AG09309 (cell line): ENCODE data around the gene CAPSL.

Experiments
- DNase-seq: peaks from one replicate; pipeline ENCODE4 v3.0.0-alpha.2; 2010; ENCODE audit warnings: low read depth
- H3K4me3 ChIP-seq: 2 replicates; pipeline ENCODE4 v1.5.1; 2011; ENCODE audit warnings: mild to moderate bottlenecking, low read depth, low read length, moderate library complexity; ENCODE audit not compliant: control insufficient read depth
- TF ChIP-seq, protein P1 (sequence below): IDR thresholded peaks from 2 replicates; pipeline ENCODE4 v1.5.1; 2011; ENCODE audit warnings: mild to moderate bottlenecking, low read depth, low read length, inconsistent platforms; ENCODE audit not compliant: insufficient read depth, control insufficient read depth; ENCODE audit errors: missing control alignments

CAPSL gene

GRCh38 chr5:35869685-35870277, 68.6 kb downstream of the CAPSL start:
- TF ChIP-seq, protein P1, sequence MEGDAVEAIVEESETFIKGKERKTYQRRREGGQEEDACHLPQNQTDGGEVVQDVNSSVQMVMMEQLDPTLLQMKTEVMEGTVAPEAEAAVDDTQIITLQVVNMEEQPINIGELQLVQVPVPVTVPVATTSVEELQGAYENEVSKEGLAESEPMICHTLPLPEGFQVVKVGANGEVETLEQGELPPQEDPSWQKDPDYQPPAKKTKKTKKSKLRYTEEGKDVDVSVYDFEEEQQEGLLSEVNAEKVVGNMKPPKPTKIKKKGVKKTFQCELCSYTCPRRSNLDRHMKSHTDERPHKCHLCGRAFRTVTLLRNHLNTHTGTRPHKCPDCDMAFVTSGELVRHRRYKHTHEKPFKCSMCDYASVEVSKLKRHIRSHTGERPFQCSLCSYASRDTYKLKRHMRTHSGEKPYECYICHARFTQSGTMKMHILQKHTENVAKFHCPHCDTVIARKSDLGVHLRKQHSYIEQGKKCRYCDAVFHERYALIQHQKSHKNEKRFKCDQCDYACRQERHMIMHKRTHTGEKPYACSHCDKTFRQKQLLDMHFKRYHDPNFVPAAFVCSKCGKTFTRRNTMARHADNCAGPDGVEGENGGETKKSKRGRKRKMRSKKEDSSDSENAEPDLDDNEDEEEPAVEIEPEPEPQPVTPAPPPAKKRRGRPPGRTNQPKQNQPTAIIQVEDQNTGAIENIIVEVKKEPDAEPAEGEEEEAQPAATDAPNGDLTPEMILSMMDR: no peak
- no peak for DNase-seq
- no peak overlapping the region for H3K4me3 ChIP-seq

- TF ChIP-seq, protein P1: no peak
- H3K4me3 ChIP-seq: no peak overlapping the region
- DNase-seq: no peak
Observed at GRCh38 chr5:35867998-35868397, 70.4 kb downstream of the CAPSL start.

DNA sequence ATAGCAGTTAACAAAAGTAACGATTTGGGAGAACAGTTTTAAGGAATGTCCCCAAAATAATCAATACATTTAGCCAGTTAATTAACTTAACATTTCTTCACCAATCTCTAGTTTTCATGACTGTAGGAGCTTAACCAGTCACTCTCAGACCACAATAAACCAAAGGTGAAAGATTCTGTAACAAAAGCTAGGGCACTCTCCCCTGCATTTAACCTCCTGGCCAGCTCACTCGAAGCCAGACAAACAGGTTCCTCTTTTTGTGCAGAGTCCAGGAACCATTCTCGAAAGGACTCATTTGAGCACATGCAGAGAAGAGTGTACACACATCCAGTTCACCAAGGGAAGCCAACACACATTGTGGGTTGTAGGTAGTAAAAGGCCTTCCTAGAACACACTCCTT, 75.3 kb downstream of the CAPSL start:
- TF ChIP-seq, protein P1: no peak
- DNase-seq: no peak
- H3K4me3 ChIP-seq: no peak overlapping the region

DNA sequence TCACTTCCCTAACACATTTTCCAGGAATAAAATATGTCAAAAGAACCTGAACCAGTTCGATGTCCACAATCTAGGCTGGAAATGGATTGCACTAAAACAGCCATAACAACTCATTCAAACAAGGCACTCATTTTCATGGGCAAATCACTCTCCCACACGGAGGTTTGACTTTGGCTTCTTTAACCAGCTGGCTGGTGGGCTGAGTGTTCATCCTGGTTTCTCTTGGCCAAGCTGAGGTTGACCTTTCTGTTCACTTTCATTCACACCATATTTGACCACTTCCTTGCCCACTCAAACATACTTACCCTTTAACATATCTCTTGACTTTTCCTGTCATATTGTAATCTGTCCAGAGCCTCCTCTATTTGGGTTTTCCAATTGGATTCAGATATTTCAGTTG, 76.3 kb downstream of the CAPSL start:
- TF ChIP-seq, protein P1: no peak
- H3K4me3 ChIP-seq: no peak overlapping the region
- DNase-seq: no peak

DNA sequence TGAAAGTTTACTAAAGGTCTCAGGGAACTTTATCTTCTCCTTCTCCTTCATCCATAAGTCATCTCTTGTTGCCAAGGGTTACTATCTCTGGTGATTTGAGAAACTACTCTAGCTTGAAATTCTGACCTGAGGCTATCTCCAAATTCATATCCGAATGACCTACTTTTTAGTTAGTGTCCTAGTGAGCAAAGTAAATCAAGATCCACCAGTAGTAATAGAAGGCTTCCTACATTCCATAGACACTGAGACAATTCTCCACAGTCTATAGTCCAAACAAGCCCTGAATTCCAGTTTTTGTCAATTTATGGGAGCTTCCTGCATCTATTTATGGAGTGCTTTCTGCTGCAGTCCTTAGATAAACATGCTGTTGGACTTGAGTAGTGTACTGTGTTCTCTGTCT, 76.7 kb downstream of the CAPSL start:
- H3K4me3 ChIP-seq: no peak overlapping the region
- no peak for DNase-seq
- TF ChIP-seq, protein P1: no peak

DNA sequence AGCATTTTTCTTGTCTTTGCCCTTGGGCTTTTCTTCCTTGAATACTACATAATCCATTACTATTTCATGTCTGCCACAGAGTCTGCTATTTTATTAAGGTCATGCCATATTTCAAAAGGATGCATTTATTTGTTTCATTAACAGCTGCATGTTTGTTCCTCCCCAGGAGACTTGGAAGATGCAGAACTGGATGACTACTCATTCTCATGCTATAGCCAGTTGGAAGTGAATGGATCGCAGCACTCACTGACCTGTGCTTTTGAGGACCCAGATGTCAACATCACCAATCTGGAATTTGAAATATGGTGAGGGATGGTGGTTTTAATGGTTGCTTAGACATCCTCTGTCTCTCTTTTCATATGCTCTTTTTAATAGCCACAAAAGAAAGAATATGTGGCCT, 77.7 kb downstream of the CAPSL start:
- TF ChIP-seq, protein P1: no peak
- DNase-seq: peak; percentile 89
- no peak overlapping the region for H3K4me3 ChIP-seq

DNA sequence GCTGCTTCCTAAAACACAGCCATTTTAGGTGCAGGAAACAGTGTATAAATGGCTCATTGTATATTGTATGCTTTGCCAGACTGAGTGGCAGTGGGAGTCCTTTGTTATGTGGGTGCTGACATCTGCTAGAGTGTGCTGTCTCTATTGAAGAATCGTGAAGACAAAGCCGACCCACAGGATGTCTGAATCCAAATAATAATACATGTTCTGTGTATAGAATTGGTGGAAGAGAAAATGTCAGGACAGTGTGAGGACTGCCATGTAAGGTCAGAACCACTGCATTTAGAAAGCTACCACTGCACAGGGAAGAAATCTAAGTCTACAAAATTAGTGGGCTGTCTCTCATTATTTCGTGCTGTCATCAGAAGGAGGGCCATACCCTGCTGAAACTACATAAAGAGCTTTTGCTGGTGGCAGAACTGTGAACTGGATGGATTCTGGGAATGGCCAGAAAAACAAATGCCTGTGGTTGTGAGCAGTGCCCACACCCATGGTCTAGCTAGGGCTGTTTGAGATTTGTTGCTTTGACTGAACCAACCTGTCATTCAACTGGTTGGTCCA, 79.2 kb downstream of the CAPSL start:
- DNase-seq: no peak
- TF ChIP-seq, protein P1: no peak
- peak overlapping the region; percentile 5; the same call in 1 of the 2 replicates for H3K4me3 ChIP-seq
